Posterior vena cava (tissue), 2 donors: ENCODE results near the gene HOXC10. TPM values are rescaled to one million over a fixed set of nuclear protein-coding genes. Genes with fewer than 3 reads are reported as not detected.

Experiments
- DNase-seq: peaks from one replicate; pipeline ENCODE4 v3.0.0-alpha.2; 2020; ENCODE audit warnings: low spot score
- intact Hi-C, 2 donors: fragments of 100-400 bp; cut with DNase I; formaldehyde crosslinking; loops; one replicate each; pipeline versions ENCODE4 v1.14.1 to v1.14.2; 2022 to 2023
- total RNA-seq, 2 donors: library from RNA; stranded (reverse); fragmentation: NEBNext Ultra II Directional; extraction: Animal tissue kit (Norgen Biotek cat#: 25700); gene quantifications; one replicate each; pipeline ENCODE4 v1.2.1, GENCODE V29; 2021
- donor health status: DM: yes; HTN: yes; CAD: no.
- donor health status: DM: yes; HTN: yes; CAD: no.

The HOXC10 gene
- total RNA-seq, 2 donors from 2014 or later: 27.9 to 35.5 TPM

DNA sequence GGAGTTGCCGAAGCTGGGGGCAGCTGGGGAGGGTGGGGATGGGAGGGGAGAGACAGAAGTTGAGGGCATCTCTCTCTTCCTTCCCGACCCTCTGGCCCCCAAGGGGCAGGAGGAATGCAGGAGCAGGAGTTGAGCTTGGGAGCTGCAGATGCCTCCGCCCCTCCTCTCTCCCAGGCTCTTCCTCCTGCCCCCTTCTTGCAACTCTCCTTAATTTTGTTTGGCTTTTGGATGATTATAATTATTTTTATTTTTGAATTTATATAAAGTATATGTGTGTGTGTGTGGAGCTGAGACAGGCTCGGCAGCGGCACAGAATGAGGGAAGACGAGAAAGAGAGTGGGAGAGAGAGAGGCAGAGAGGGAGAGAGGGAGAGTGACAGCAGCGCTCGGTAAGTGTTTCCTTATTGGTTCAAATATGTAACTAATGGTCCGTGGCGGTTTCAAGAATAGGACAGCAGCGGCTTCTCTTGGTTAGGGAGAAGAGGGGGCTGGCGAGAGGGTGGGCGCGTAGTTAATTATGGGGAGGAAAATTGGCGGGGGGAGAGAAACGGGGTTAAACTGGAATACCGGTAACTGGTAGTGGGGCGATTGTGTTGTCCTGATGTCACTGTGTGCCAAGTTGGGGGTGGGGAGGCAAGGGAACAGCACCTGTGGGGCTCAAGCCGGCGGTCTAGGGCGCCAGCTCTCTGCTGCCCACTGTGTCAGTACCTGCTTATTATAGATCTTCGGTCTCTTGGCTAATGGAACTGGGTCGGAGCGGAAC is 32.3 kb downstream of the HOXC10 start:
- intact Hi-C loops: no loop called here
- DNase-seq: no peak

DNA sequence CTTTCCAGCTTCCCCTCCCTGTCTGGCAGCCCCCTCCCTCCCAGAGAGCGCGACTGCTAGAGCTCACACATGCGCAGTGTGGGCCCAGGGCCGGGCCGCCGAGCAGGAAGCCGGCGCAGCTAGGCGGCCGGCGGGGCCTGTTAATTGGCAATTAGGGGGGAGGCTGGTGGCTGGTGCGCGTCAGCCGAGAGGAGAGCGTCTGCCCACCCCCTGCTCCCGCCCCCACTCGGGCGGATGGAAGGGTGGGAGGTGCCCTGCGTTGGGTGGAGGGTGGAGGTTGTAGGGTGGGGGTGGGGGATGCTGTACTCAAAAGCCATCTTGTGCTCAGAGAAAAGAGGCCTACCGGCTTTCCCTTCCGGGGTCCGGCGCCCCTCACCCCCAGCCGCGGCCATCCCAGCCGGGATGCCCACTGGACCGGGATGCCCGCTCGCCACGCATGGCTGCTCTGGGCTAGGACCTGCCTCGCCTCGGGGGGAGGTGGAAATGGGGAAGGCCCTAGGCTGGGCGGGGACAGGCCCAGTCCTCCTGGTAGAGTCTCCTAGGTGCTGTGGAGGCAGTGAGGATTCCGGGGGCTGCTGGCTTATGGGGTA is 33.0 kb downstream of the HOXC10 start:
- intact Hi-C loops: no loop called here
- DNase-seq: peak; percentile 98

DNA sequence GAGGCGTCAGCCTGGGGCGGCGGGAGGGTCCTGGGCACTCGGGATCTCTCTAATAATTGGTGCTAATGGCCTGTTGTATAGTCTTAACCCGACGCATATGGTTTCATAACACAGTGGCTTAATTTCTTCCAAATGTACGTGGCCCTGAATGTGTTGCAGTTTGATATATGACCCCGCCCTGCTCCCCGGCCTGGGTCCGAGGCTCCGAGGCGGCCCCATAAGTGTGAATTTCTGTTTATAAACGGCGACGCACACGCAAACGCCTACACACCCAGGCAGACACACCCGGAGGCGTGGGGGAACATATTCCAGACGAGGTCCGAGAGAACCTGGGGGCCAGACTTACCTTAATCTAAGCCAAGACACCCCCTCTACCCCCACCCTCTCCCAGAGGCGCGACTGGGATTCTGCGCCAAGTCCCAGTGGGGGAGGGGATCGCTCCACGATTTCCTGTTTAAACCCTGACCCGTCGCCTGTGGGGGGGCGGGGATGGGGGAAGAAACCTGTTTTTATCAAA is 33.6 kb downstream of the HOXC10 start:
- intact Hi-C loops: no loop called here
- no peak for DNase-seq

DNA sequence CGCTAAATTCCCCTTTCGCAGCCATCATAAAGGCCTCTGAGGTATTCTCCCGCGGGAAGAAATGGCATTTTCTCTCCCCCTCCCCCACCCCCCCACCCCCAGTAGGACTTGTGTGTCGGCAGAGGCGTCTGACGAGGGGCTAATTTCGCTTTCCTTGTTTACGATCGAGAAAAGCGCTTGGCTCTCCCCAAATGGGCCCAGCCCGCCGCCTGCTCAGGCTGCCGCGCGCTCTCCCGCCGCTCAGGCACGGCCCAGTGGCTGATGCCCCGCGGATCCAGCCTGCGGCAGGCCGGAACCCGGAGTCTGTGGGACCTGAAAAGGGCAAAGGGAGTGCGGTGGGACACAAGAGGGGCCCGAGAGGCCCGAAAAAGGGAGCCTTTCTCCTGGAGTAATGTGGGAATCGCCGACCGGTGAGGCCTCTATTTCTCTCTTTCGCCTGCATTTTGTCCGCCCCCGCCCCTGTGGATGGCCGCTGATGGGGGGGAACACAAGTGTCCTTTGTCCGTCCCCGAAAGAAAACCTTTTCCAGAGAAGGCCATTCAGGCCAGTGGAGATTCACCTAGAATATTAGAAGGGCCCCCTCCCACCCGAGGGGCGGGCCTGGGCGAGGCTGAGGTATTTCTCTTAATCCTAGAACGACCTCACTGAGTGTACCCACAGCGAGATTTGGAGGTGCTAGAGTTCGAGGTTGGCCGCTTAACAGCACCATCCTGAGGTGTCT is 34.3 kb downstream of the HOXC10 start:
- no peak for DNase-seq
- intact Hi-C loops: no loop called here

DNA sequence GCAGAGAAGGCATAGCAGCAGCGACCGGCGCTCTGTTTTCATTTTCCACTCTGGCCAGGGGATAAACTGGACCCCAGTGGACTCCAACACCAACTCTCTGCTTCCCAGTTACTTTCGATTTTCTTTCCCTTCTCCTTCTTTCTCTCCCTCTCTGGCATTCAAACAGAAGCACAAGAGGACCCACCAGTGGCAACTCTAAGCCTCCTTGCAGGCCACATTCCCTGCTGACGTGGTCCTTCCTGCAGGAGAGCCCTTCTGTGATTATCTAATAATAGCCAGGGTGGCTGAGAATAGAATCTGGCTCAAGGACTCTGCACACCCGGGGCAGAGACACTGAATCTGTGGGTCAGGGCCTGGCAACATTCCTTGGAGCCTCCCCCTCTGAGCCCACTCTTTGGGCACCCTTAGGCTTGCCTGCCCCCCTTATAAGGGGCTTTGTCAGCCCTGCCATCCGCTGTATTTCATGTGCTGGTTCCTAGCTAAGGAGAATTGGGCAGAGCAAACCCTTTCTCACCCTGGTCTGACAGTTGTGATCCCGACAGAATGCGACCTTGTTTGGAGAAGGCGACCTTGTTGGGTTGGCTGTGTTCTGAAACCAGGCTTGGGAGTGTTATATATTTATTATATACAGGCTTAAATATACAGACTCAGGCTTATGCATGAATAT is 35.1 kb downstream of the HOXC10 start:
- no peak for DNase-seq
- intact Hi-C loops: no loop called here

DNA sequence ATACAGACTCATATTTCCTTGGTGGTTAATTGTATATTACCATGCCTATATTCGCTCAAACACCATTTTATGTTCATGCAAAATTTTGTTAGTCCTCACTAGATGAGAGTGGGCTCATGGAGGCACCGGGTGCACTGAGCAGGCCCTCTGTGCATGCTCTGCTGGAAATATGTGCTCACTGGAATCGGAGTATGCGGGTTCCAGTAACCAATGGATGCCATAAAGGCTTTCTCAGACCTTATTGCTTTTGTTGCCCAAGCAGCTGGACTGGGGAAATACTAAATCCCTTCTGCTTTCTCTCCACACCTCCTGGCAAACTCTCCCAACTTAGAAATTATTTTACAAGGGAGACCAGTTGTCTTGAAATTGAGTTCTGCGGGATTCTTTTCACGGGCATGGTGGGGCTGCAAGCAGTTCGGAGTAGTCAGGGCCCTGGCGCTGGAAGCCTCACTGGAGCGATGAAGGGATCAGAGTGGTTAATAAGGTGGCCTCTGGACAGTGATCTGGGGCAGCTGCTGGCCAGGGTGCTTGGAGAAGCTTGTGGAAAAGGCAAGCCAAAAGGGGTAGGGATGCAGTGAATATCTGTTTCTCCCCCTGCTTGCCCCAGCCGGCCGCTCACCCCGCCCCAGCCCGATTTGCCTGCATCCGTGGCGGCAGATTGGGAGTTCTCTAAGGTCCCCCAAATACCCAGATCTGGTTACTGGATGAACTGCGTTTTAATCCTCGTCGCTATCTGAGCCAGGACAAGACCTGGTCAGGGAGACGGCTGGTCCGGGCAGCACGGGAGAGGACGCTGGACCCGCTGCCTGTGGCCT is 35.9 kb downstream of the HOXC10 start:
- no peak for DNase-seq
- intact Hi-C loops: no loop called here

DNA sequence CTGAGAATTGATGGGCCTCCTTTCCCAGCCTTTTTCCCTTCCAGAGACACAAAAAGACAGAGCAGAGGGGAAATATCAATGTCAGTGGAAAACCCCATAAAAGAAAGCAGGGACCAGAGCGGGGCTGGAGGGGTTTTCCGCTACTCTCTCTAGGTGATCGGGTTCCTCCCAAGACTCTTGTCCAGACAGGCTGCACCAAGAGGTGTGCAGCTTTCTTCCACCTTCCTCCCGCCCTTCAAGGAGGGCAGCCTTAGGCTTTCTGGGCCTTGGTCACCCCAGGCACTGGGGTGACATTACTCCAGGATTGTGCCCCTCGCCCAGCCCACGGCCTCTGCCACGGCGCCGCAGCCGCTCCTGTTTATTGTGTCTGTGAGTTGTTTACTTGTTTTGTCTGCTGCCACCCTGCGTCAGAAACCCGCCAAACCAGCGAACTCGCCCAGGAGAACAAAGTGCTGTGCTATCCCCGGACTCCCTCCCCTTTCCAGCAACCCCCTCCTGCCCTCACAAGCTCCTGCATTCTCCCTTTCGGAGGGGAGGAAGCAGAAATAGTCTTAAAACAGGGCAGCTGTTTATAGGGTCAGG is 36.6 kb downstream of the HOXC10 start:
- no peak for DNase-seq
- intact Hi-C loops: no loop called here

DNA sequence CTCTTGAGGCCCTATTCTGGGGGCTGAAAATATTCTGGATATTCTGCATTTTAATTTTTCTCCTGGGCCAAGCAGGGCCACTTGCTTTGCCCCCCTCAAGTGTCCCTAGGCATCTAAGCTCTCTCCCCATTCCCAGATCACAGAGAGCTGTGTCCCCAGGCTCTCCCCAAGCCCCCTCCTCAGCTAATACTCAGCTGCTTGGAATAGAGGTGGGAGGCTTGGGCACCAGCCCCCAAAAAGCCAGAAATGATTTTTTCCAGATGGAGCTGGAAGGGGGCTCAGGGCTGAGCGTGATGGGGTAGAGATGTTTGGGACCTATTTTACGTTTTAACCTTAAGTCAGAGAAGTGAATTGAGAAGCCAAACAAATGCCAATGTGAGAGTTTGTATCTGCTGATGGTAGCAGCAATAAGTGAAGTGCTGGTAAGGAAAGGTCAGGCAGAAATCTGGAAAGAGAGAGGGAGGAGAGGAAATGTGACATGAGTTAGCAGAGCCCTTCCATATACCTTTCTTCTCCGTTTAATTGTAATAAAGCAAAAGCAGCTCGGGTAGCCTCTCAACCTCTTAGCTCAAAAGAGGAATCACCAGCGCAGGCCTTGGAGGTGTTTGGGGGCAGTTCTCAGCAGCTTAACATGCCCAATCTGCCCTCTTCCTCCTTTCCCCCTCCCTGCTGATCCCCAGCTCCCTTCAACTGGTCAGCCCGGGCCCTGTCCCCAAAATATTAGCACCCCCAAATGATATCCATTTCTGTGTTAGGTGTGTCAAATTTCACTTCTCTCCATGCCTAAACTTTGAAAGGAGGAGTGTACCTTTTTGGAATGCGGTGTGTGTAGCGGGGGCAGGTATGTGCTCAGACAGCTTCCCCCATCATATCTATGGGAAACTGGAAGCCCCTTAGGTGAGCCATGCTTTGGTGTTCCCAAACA is 38.3 kb downstream of the HOXC10 start:
- intact Hi-C loops: no loop called here
- DNase-seq: no peak

DNA sequence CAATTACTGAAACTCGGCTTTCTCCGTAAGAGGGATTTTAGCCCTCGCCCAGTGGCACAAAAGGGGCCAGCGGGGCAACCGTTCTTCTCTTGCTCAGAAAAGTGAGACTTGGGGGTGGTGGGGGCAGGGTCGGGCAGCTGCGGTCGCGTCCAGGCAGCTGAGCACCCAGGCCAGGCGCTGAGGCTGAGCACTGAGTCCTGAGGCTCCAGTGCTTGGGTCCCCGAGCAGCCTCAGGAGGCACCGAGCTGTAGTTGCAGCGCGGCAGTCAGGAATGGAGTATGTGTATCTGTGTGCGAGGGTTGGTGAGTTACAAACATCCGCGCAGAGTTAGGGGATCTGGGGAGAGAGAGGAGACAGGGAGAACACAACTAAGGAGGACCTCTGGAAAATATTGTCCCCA is 39.2 kb downstream of the HOXC10 start:
- DNase-seq: peak; percentile 77
- intact Hi-C loops: no loop called here

DNA sequence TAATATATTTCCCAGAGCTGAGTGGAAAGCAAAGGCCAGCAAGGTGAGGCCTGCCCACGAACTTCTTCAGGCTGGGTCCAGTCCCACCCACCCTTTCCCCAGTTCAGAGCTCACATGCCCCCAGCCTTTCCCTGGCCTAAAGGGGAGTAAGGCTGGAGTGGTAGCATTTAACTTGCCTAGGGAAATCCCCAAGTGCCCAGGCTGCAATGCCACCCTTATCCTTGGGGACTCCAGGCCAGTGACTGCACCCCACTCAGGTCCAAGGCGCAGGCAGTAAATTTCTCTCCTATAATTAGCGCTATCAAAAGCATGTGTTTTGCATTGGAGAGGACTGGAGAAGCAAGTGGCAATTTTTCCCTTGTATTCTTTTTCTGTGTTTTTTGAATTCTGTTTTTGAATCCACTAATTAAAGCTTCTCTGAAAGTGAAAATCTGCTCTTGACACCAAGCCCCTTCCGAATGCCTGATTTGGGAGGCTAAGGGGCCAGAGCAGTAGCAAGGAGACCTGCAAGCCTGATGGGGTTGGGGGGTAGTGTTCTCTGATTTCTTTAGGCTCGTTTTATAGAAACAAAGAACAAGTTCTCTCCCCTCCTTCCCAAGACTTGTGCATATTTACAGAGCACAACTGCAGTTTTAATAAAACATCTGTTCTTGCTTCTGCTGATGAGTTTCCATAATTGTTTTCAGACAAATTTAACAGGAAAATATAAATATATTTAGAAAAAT is 39.8 kb downstream of the HOXC10 start:
- peak; percentile 52 for DNase-seq
- intact Hi-C loops: loop anchor here in 1 of 2 donors (5.0 kb wide), 1 partner anchor 32 kb away; no protein-coding TSS in a partner anchor

DNA sequence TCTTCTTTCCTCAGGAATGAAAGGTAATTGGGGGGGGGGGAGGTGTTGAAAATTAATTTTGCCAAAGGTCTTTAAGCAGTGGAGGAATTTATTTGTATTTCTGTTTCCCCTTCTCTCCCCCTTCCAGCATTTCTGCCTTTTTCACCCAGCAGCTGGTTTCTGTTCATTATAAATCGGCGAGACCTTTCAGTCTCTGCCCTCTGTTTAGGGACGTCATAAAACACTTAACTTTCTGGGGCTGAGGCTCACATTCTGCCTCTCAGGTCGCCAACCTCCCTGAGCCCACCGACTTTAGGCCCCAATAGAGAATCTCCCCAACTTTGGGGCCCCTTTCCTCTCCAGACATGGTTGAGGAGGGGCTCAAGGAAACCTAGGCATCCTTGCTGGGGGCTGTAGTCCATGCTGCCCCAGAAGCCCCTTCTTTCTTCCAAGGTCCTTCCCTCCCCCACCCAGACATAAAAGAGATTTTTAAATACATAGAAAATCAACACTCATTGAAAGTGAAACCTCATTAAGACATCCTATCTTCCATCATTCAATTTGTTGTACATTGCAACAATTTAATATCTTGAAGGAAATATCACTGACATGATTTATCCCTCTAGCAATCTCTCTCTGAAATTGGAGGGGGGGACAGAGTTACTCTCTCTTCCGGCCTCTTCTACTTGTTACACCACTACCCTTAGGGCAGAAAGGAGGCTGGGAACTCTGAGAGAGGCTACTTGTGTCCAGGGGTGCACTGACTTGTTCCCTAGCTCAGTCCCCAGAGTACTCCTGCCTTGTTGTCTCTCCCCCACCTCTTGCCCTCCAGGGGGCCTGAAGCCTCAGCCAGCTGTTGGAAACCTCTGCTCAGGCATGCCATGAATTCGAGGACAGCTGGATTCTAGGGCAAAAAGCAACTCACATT is 40.8 kb downstream of the HOXC10 start:
- intact Hi-C loops: loop anchor here (2.0 to 5.0 kb wide), 2 partner anchors 19 to 33 kb away; no protein-coding TSS in a partner anchor
- DNase-seq: peak; percentile 45

DNA sequence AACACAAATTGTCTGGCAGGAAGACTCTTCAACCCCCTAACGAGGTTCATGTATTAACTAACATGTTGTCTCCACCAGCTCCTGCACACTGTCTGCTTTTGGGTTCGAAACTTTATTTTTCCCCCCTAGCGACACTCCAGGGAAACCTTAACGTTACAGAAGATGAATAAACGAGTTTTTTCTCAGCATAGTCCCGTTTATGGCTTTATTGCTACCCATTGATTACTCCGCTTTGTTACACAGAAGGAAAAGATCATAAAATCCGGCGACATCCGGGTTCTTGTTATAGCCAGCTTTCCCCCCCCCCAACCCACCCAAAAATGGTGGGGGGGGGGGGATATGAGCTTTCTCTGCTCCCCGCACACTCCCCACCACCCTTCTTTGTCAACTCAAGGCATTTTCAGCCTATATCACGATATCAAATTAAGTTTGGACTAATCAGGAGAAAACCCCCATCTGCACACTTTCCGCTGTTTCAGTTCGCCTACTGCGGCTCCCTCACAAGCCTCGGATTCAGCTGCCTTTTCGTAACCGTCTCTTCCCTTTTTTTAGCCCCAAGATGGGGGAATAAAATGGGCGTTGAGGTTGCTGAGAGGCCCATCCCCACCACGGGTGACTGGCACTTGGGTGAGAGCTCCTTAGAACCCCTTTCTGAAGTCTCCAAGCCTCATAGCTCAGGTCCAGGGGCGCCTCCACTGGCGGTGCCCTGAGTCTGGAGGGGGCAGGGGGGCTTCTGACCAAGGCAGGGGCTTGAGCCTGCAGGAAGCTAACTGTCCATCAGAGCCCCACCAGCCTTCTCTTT is 41.9 kb downstream of the HOXC10 start:
- intact Hi-C loops: loop anchor here (2.0 to 5.0 kb wide), 2 partner anchors 20 to 35 kb away; no protein-coding TSS in a partner anchor
- peak; percentile 46 for DNase-seq

DNA sequence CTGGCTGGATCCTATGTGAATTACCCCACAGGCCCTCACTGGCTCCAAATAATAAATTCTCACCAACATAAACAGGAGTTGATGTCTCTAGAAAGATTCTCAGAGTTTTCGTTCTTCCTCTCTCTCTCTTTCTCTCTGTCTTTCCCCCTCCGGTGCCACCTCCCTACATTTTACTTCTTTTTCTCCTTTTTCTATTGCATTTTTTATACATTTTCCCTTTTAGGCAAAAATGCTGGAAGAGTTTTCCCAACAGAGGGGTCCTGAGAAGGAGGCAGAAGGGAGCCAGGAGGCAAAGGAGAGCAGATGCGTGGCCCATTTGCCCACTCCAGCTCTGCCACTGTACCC is 42.5 kb downstream of the HOXC10 start:
- intact Hi-C loops: loop anchor here (2.0 to 5.0 kb wide), 2 partner anchors 21 to 35 kb away; no protein-coding TSS in a partner anchor
- no peak for DNase-seq

DNA sequence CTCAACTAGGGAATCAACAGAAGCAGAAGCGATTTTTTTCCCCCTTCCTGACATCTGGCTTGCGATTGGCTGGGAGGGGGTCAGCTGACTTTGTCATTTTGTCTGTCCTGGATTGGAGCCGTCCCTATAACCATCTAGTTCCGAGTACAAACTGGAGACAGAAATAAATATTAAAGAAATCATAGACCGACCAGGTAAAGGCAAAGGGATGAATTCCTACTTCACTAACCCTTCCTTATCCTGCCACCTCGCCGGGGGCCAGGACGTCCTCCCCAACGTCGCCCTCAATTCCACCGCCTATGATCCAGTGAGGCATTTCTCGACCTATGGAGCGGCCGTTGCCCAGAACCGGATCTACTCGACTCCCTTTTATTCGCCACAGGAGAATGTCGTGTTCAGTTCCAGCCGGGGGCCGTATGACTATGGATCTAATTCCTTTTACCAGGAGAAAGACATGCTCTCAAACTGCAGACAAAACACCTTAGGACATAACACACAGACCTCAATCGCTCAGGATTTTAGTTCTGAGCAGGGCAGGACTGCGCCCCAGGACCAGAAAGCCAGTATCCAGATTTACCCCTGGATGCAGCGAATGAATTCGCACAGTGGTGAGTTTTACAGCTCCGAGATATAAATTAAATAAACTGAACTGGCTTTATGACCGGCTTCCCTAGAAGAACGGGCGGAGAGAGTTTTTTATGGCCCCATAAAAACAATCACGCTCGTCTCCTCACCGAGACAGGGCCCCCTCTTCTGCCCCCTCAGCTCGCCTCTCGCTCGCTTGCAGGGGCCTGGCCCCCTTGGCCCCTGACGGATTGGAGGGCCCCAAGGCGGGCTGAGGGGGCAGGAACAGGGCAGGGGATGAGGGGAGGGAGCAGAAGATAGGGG is 43.6 kb downstream of the HOXC10 start, which contains the start of gene HOXC6:
HOXC6 (plus strand) TSS at position 127 of the 888 bp plus-strand sequence; CDS start at position 209, 82 bp downstream.
- peak; percentile 80 for DNase-seq

More for the DNA sequence above, 43.6 kb downstream of the HOXC10 start, which contains the start of gene HOXC6:
- intact Hi-C loops: loop anchor here in 1 of 2 donors (5.0 kb wide), 1 partner anchor 36 kb away; no protein-coding TSS in a partner anchor
